ENCODE measurements around the gene IL20. TPM values are rescaled to one million over a fixed set of nuclear protein-coding genes. Genes with fewer than 3 reads are reported as not detected.

The IL20 gene
- total and polyA plus RNA-seq, 2 of the 8 experiments (the other 6 are each of a cell fraction or from before 2014, with no cell fraction given), result not detected

DNA sequence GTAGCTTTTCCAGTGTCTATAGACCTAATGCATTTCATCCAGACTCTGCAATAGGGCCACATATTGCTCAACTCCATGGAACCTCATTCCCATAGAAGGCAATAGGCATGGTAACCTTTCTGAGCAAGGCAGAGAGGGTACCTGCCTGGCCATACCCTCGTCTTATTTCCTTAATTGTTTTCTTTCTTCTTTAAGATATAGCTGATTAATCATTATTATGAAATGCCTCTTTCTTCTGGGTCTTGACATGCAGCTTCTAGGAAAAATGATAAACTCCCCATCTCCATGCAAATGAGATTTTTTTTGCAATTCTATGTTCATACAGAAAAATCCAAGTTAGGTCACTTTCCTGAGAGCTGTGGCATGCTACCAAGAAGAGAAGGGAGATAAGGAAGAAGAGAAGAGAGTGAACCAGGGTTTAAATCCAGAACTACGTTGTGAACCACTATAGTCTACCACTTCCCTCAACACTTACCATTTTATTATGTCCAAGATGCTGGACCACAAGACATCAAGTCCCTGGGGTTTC is 33.0 kb upstream of the IL20 start (continued):
- TF ChIP-seq, protein P1, sequence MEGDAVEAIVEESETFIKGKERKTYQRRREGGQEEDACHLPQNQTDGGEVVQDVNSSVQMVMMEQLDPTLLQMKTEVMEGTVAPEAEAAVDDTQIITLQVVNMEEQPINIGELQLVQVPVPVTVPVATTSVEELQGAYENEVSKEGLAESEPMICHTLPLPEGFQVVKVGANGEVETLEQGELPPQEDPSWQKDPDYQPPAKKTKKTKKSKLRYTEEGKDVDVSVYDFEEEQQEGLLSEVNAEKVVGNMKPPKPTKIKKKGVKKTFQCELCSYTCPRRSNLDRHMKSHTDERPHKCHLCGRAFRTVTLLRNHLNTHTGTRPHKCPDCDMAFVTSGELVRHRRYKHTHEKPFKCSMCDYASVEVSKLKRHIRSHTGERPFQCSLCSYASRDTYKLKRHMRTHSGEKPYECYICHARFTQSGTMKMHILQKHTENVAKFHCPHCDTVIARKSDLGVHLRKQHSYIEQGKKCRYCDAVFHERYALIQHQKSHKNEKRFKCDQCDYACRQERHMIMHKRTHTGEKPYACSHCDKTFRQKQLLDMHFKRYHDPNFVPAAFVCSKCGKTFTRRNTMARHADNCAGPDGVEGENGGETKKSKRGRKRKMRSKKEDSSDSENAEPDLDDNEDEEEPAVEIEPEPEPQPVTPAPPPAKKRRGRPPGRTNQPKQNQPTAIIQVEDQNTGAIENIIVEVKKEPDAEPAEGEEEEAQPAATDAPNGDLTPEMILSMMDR (IDR thresholded peaks at IDR 0.05; ENCODE audit: control extremely low read depth in 1 of 3, insufficient read depth in 1 of 3, low read depth in 1 of 3, low read length in 3 of 3), result no peak

Data from H1 (cell line).